Ovary (tissue), 9 donors: ENCODE results near the gene CAPN14. TPM values are rescaled to one million over a fixed set of nuclear protein-coding genes. Genes with fewer than 3 reads are reported as not detected.

ENCODE experiments used
- DNase-seq, 5 donors: peaks; one replicate each; pipeline ENCODE4 v3.0.0-alpha.2; 2019 to 2020
- H3K27ac ChIP-seq, 2 donors: fragments of 200-600 bp; one replicate each; pipeline versions ENCODE4 v1.5.1 to v1.8.0; 2019 to 2022
- H3K27me3 ChIP-seq: fragments of 200-600 bp; one replicate; pipeline ENCODE4 v1.8.0; 2022
- H3K36me3 ChIP-seq: fragments of 200-600 bp; sonication (generic); one replicate; pipeline ENCODE4 v1.5.1; 2019
- H3K4me1 ChIP-seq: one replicate; pipeline ENCODE4 v1.8.1; 2013; ENCODE audit warnings: mild to moderate bottlenecking, moderate library complexity; ENCODE audit not compliant: insufficient read depth
- H3K4me3 ChIP-seq: fragments of 200-600 bp; sonication (generic); one replicate; pipeline ENCODE4 v1.5.1; 2017
- H3K9me3 ChIP-seq, 2 donors: fragments of 200-600 bp in 1 of 2; sonication (generic) in 1 of 2; one replicate each; pipeline versions ENCODE4 v1.5.1 to v1.8.1; 2013 to 2019; ENCODE audit warnings: mild to moderate bottlenecking in 1 of 2, moderate library complexity in 1 of 2
- CTCF ChIP-seq, 3 donors: fragments of 450-650 bp in 2 of 3; fragments of 200-600 bp in 1 of 3; IDR thresholded peaks; one replicate each; pipeline versions ENCODE4 v1.5.1 to v1.8.0; 2016 to 2022; ENCODE audit warnings: antibody characterized with exemption in 3 of 3, mild to moderate bottlenecking in 1 of 3
- EP300 ChIP-seq: sonication (generic); formaldehyde crosslinking; IDR thresholded peaks from one replicate; pipeline ENCODE4 v1.6.1; 2017; ENCODE audit warnings: antibody characterized with exemption
- POLR2A ChIP-seq: fragments of 450-650 bp; IDR thresholded peaks from one replicate; pipeline ENCODE4 v1.6.1; 2017; ENCODE audit warnings: antibody characterized with exemption, mild to moderate bottlenecking, moderate library complexity
- WGBS, 3 donors: extraction: QIAGEN DNeasy Blood & Tissue Kit in 1 of 3; methylation state at CpG; one replicate each; pipeline versions ENCODE4 v1.1.5 to v1.1.7; 2013 to 2017; 5-methylcytosine and 5-hydroxymethylcytosine counted together
- intact Hi-C, 4 donors: fragments of 100-400 bp; cut with DNase I; formaldehyde crosslinking; loops; one replicate each; pipeline versions ENCODE4 v1.11.0 to v1.15.1; 2022 to 2023
- polyA plus RNA-seq, 2 donors: library from polyadenylated mRNA; stranded (reverse); fragments of 200-250 nt in 1 of 2; fragments of 350-450 nt in 1 of 2; fragmentation: Illumina TruSeq in 1 of 2; extraction: RNeasy Lipid Tissue Mini Kit (QIAGEN cat#74804) in 1 of 2; gene quantifications; one replicate each; pipeline ENCODE4 v1.2.3, GENCODE V29; 2013 to 2014
- total RNA-seq, 7 donors: library from RNA; depleted of rRNA in 2 of 7; stranded (reverse); fragments of >200 nt in 2 of 7; fragmentation: NEBNext Ultra II Directional in 3 of 7; extraction: Animal tissue kit (Norgen Biotek cat#: 25700) in 3 of 7; gene quantifications; one replicate each; pipeline versions ENCODE4 v1.1.0 to v1.2.4, GENCODE V29; 2016 to 2023
- donor health status: DM: no; HTN: no; CAD: no; lungs with moderate emphysema.
- donor health status: DM: no; HTN: no; CAD: no.
- donor health status: Bipolar disorder and iron deficiency.
- donor health status: DM: yes; HTN: yes; CAD: no.
- donor health status: DM: no; HTN: no; CAD: no.
- donor health status: DM: yes; HTN: yes; CAD: no.

Gene CAPN14
- total and polyA plus RNA-seq, 9 donors, result 0.05 to 0.23 (median 0.05) TPM; not detected in 2

DNA sequence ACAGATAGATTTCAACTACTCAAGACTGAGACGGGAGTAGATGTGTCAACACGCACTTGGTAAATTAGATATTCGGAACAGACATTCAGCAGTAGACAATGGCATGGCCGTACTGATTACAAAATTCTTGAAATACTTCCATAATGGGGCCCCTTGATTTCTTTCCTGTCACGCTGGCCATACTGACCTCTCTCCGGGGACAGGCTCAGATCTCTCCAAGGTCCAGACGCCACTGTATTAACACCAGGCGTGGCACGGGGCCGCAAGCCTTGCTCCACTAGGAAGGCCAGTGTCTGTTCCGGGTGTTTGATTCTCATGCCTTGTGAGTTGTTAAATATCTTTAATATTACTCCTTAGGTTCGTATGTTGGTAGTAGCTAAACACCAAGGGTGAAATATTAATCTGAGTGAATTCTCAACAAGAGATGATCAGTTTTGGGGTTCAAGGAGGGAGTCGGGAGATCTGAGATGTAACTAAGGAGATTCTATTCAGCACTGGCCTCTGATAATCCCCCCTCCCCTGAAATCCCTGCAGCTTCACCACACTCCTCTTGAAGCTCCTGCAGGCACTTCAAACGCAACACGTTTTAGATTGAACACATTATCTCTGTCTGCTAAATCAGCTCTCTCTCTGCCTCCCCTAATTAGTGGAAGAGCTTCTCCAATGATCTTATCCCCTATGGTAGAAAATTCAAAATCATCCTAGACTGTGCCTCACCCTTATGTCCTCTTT, 14.4 kb upstream of the CAPN14 start:
- DNase-seq, result no peak

DNA sequence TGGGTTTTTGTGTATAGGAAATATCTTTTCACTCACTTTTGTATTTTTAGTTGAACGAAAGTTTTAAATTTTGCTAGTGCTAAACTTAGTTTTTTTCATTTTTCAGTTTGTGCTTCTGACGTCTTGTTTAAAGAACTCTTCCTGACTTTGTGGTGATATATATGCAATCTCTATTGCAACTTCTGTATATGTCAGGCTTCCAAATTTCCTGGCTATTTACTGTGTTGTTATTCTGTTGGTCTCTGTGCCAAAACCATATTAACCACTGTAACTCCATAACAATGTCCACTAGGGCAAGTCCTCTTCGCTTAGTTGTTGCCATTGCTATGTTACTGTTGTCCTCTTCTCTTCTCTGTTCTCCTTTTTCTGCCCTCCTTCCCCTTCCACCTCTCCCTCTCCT, 13.4 kb upstream of the CAPN14 start:
- intact Hi-C loops, result loop anchor here in 1 of 4 donors (10.0 kb wide), 1 partner anchor 104 kb away; no protein-coding TSS in a partner anchor
- Histone ChIP-seq H3K9me3 (no peaks in the 10 kb centered on the region), H3K27ac (no peak overlapping the region), H3K27me3 (no peaks in the 10 kb centered on the region), H3K4me3 (no peak overlapping the region), H3K4me1 (peaks cover 2% of the 10 kb centered on the region), H3K36me3 (no peaks in the 10 kb centered on the region)
- DNase-seq, result no peak
- 65 to 68% (median 66%) methylated on average over 3 of the region's 3 CpGs for WGBS, 3 donors
- TF ChIP-seq POLR2A (no peak), CTCF (IDR thresholded peaks at IDR 0.05) (no peak), EP300 (no peak)

More for the DNA sequence above, 14.4 kb upstream of the CAPN14 start:
- Histone ChIP-seq H3K4me3 (no peak overlapping the region), H3K9me3 (no peaks in the 10 kb centered on the region), H3K4me1 (peaks cover 2% of the 10 kb centered on the region), H3K36me3 (no peaks in the 10 kb centered on the region), H3K27ac (no peak overlapping the region), H3K27me3 (no peaks in the 10 kb centered on the region)
- WGBS, 3 donors, result 51 to 66% (median 60%) methylated on average over 15 of the region's 15 CpGs
- intact Hi-C loops, result loop anchor here in 1 of 4 donors (10.0 kb wide), 1 partner anchor 103 kb away; no protein-coding TSS in a partner anchor
- TF ChIP-seq CTCF (IDR thresholded peaks at IDR 0.05) (no peak), POLR2A (no peak), EP300 (no peak)

GRCh38 chr2:31228717-31229116, 11.4 kb upstream of the CAPN14 start:
- H3K27me3 ChIP-seq, result no peaks in the 10 kb centered on the region
- DNase-seq, result no peak
- WGBS, 3 donors, result 66 to 72% (median 67%) methylated on average over 3 of the region's 3 CpGs
- H3K4me1 ChIP-seq, result no peaks in the 10 kb centered on the region
- no peaks in the 10 kb centered on the region for H3K36me3 ChIP-seq
- no peak overlapping the region for H3K4me3 ChIP-seq
- H3K9me3 ChIP-seq, result no peaks in the 10 kb centered on the region
- H3K27ac ChIP-seq, result no peak overlapping the region
- intact Hi-C loops, result no loop called here
- no peak for TF ChIP-seq POLR2A
- TF ChIP-seq CTCF (IDR thresholded peaks at IDR 0.05), result no peak
- TF ChIP-seq EP300, result no peak

DNA sequence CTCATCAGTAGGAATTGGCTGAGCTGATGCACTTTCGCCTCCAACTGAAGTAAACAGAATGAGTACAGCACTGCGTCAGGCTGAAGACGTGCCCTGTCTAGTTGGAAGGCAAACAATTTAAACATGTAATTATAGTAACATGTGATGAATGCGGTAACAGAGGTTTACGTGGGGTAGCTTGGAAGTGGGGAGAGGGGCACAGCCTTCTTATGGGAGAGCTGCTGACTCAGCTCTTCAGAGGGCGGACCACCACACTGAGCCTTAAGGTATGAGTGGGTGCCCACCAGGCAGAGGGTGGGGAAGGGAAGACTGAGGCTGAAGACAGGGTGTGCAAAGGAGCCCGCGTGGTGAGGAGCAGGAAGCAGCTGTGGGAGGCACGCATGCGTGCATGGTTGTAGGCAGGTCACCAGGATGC, 10.4 kb upstream of the CAPN14 start:
- no peaks in the 10 kb centered on the region for H3K27me3 ChIP-seq
- no peak for DNase-seq
- H3K9me3 ChIP-seq, result no peaks in the 10 kb centered on the region
- TF ChIP-seq EP300 (no peak), CTCF (IDR thresholded peaks at IDR 0.05) (no peak), POLR2A (no peak)
- intact Hi-C loops, result no loop called here
- WGBS, 3 donors, result 77 to 84% (median 80%) methylated on average over 10 of the region's 10 CpGs
- no peaks in the 10 kb centered on the region for H3K4me1 ChIP-seq
- no peak overlapping the region for H3K4me3 ChIP-seq
- no peaks in the 10 kb centered on the region for H3K36me3 ChIP-seq
- H3K27ac ChIP-seq, result no peak overlapping the region
